H1 (cell line): ENCODE results near the gene LPP.

Experiments
- ASH2L ChIP-seq: fragments of 200-600, 300-600 bp; sonication (generic); IDR thresholded peaks from one replicate; pipeline ENCODE4 v1.7.1; 2017; ENCODE audit warnings: low read length
- CBX5 ChIP-seq: fragments of 300-800, 300-1000 bp; sonication (generic); IDR thresholded peaks from 2 replicates; pipeline ENCODE4 v1.7.1; 2016; ENCODE audit warnings: antibody characterized with exemption, low read length, low read depth
- EP300 ChIP-seq, 2 experiments: IDR thresholded peaks; 1 replicate in 1 of 2; 2 replicates in 1 of 2; pipeline ENCODE4 v1.6.1; 2011 to 2012; ENCODE audit warnings: low read depth in 2 of 2, low read length in 2 of 2, mild to moderate bottlenecking in 2 of 2, borderline replicate concordance in 1 of 2, inconsistent platforms in 1 of 2, moderate library complexity in 1 of 2
- GABPA ChIP-seq: IDR thresholded peaks from 2 replicates; pipeline ENCODE4 v1.6.1; 2011; ENCODE audit warnings: mild to moderate bottlenecking, low read length, moderate library complexity, borderline replicate concordance; ENCODE audit not compliant: insufficient read depth
- PHF8 ChIP-seq: fragments of 200-600 bp; sonication (generic); conservative IDR thresholded peaks from 2 replicates; pipeline ENCODE4 v1.7.1; 2012; ENCODE audit warnings: low read depth, mild to moderate bottlenecking, inconsistent platforms, low read length, moderate library complexity
- POLR2A ChIP-seq, 2 experiments: IDR thresholded peaks; 1 replicate in 1 of 2; 2 replicates in 1 of 2; pipeline ENCODE4 v1.6.1; 2011; ENCODE audit warnings: low read depth in 2 of 2, low read length in 2 of 2, mild to moderate bottlenecking in 2 of 2; ENCODE audit errors: control extremely low read depth in 1 of 2
- TAF7 ChIP-seq: optimal IDR thresholded peaks from 2 replicates; pipeline ENCODE3; 2011; ENCODE audit warnings: low read depth, mild to moderate bottlenecking, inconsistent platforms, low read length, moderate library complexity, borderline replicate concordance
- TF ChIP-seq, protein P1 (sequence below), 3 experiments: IDR thresholded peaks; 1 replicate in 2 of 3; 2 replicates in 1 of 3; pipeline versions ENCODE4 v1.5.1 to v1.6.1; 2011; ENCODE audit warnings: low read length in 3 of 3, mild to moderate bottlenecking in 3 of 3, inconsistent platforms in 2 of 3, low read depth in 1 of 3, moderate library complexity in 1 of 3; ENCODE audit not compliant: insufficient read depth in 1 of 3; ENCODE audit errors: control extremely low read depth in 1 of 3
- TF ChIP-seq, protein P2 (sequence below): IDR thresholded peaks from 2 replicates; pipeline ENCODE4 v1.6.1; 2012; ENCODE audit warnings: inconsistent platforms
- TF ChIP-seq, protein P3 (sequence below): IDR thresholded peaks from 2 replicates; pipeline ENCODE4 v1.6.1; 2012; ENCODE audit warnings: inconsistent platforms

DNA sequence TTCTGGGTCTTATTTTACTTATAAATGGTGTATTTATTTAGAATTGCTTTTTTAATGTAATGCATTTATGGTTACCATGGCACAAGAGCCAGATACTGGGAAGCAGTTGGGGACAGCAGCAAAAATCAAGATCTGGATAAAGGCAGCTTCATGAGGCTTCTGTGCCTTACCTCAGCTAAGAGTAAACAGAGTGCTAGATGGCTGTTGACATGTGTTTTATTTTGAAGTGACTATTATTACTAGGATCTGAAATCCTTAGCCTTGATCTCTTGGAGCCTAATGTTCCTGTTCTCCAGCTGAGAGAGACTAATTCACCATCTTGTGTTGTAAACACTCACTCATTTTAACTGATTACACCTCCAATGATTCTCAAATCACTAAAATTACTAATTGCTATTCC lies 317.8 kb downstream of the LPP start:
- TF ChIP-seq PHF8 (no peak), EP300 (IDR thresholded peaks at IDR 0.05; ENCODE audit: borderline replicate concordance in 1 of 2, low read depth in 2 of 2, low read length in 2 of 2) (no peak), CBX5 (no peak), POLR2A (IDR thresholded peaks at IDR 0.05; ENCODE audit: control extremely low read depth in 1 of 2, low read depth in 2 of 2, low read length in 2 of 2) (no peak), GABPA (no peak), ASH2L (no peak), TAF7 (no peak)
- TF ChIP-seq, protein P1, sequence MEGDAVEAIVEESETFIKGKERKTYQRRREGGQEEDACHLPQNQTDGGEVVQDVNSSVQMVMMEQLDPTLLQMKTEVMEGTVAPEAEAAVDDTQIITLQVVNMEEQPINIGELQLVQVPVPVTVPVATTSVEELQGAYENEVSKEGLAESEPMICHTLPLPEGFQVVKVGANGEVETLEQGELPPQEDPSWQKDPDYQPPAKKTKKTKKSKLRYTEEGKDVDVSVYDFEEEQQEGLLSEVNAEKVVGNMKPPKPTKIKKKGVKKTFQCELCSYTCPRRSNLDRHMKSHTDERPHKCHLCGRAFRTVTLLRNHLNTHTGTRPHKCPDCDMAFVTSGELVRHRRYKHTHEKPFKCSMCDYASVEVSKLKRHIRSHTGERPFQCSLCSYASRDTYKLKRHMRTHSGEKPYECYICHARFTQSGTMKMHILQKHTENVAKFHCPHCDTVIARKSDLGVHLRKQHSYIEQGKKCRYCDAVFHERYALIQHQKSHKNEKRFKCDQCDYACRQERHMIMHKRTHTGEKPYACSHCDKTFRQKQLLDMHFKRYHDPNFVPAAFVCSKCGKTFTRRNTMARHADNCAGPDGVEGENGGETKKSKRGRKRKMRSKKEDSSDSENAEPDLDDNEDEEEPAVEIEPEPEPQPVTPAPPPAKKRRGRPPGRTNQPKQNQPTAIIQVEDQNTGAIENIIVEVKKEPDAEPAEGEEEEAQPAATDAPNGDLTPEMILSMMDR (IDR thresholded peaks at IDR 0.05; ENCODE audit: control extremely low read depth in 1 of 3, insufficient read depth in 1 of 3, low read depth in 1 of 3, low read length in 3 of 3), result no peak
- TF ChIP-seq, protein P2, sequence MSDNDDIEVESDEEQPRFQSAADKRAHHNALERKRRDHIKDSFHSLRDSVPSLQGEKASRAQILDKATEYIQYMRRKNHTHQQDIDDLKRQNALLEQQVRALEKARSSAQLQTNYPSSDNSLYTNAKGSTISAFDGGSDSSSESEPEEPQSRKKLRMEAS, result no peak
- TF ChIP-seq, protein P3, sequence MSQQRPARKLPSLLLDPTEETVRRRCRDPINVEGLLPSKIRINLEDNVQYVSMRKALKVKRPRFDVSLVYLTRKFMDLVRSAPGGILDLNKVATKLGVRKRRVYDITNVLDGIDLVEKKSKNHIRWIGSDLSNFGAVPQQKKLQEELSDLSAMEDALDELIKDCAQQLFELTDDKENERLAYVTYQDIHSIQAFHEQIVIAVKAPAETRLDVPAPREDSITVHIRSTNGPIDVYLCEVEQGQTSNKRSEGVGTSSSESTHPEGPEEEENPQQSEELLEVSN, result no peak
